HuH-7.5 (cell line): ENCODE results near the gene GATA5.

Source experiments
- DNase-seq: peaks from one replicate; pipeline ENCODE4 v3.0.0; 2011; ENCODE audit warnings: low spot score

The GATA5 gene

DNA sequence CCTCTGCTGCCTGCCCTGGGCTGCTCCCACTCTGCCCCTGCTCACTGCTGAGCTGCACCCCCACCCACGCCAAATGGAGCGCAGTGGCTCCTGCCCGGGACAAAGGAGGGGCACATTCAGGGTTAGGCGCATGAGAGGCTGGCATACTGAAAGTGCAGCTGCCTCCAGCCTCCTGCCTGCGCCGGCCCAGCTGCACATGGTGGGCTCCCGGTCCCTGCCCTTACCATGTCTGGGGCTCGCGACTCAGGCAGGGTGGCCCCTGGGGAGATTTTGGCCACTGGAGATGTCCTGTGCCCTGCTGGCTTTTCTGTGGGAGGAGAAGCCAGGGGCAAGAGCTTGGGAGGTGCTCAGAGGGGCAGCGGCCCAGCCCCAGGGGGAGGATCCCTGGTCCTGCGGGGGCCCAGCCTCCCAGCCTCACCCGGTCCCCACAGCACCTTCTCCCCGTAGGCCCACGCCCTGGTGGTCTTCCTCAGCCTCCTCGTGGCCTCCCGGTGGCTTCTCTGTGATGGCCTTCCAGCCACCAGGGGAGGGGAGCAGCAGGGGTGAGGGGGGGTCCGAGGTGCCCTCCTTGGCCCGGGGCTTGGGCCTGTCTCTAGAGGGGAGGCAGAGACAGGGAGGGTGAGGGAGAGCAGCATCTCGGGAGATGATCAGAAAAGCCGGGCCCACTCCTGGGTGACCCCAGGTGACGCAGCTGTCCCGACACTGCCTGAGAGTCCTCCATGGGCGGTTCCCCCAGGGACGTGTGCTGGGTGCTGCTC, 60.3 kb downstream of the GATA5 start:
- DNase-seq, result no peak

DNA sequence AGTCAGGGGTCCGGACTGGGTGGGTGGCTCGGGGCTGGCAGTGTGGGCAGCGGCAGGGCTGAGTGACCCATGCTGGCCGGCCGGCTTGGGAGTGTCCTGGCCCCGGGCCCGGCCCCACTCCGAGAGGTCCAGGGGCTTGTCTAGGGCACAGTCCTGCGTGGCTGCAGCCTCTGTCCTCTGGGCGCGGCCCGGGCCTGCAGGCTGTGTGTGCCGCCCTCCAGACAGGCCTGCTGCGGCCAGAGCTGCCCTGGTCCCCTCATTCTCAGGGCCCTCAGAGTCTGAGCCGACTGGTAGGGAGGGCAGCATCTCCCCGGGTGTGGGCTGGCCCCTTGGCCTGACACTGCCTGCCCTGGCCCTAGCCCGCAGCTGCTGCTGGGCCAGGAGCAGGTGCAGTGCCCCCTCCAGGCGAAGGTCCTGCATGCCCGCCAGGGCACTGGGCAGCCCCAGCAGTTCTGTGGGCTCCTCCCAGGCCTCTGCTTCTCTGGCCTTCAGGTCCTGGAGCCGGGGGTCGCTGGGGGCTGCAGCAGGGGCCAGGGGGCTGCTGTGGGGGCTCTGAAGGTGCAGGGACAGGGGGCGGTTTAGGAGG, 61.8 kb downstream of the GATA5 start:
- no peak for DNase-seq
